H9 (cell line): ENCODE results near the gene SPRTN. TPM values are rescaled to one million over a fixed set of nuclear protein-coding genes. Genes with fewer than 3 reads are reported as not detected.

Source experiments
- DNase-seq: peaks from one replicate; pipeline ENCODE4 v3.0.0-alpha.2; 2017
- H2AFZ ChIP-seq: one replicate; pipeline ENCODE4 v1.6.1; 2013; ENCODE audit warnings: mild to moderate bottlenecking, low read length, control low read depth, moderate library complexity
- H2AK5ac ChIP-seq: 2 replicates; pipeline ENCODE4 v1.6.1; 2013; ENCODE audit warnings: low read length, control low read depth, mixed read lengths; ENCODE audit not compliant: insufficient read length
- H2BK120ac ChIP-seq: one replicate; pipeline ENCODE4 v1.6.1; 2013; ENCODE audit warnings: low read depth, mild to moderate bottlenecking, low read length, control low read depth, inconsistent platforms; ENCODE audit not compliant: poor library complexity, severe bottlenecking
- H2BK12ac ChIP-seq: 2 replicates; pipeline ENCODE4 v1.6.1; 2013; ENCODE audit warnings: low read length, control low read depth, mixed read lengths, low read depth; ENCODE audit not compliant: insufficient read length
- H2BK15ac ChIP-seq: 2 replicates; pipeline ENCODE4 v1.6.1; 2013; ENCODE audit warnings: low read depth, low read length, control low read depth
- H2BK20ac ChIP-seq: one replicate; pipeline ENCODE4 v1.6.1; 2013; ENCODE audit warnings: low read depth, mild to moderate bottlenecking, low read length, control low read depth, inconsistent platforms; ENCODE audit not compliant: poor library complexity, severe bottlenecking
- H2BK5ac ChIP-seq: 2 replicates; pipeline ENCODE4 v1.6.1; 2013; ENCODE audit warnings: low read length, control low read depth, mixed read lengths; ENCODE audit not compliant: insufficient read length
- H3K14ac ChIP-seq: 2 replicates; pipeline ENCODE4 v1.6.1; 2013; ENCODE audit warnings: low read length, control low read depth; ENCODE audit not compliant: insufficient read depth
- H3K18ac ChIP-seq: 2 replicates; pipeline ENCODE4 v1.6.1; 2013; ENCODE audit warnings: low read depth, mild to moderate bottlenecking, mixed read lengths, low read length, control low read depth; ENCODE audit not compliant: insufficient read length
- H3K23ac ChIP-seq: 2 replicates; pipeline ENCODE4 v1.6.1; 2013; ENCODE audit warnings: low read length, control low read depth, mixed read lengths, low read depth; ENCODE audit not compliant: insufficient read length
- H3K23me2 ChIP-seq: 2 replicates; pipeline ENCODE4 v1.6.1; 2013; ENCODE audit warnings: low read depth, mild to moderate bottlenecking, mixed read lengths, low read length, control low read depth; ENCODE audit not compliant: insufficient read length, poor library complexity, severe bottlenecking
- H3K27ac ChIP-seq: 2 replicates; pipeline ENCODE4 v1.5.1; 2013; ENCODE audit warnings: low read length, control low read depth, mixed read lengths, low read depth; ENCODE audit not compliant: insufficient read length
- H3K27me3 ChIP-seq: 2 replicates; pipeline ENCODE4 v1.6.1; 2013; ENCODE audit warnings: low read length, control low read depth, inconsistent platforms; ENCODE audit not compliant: insufficient read depth
- H3K4ac ChIP-seq: 2 replicates; pipeline ENCODE4 v1.6.1; 2013; ENCODE audit warnings: low read depth, mild to moderate bottlenecking, control low read depth, inconsistent platforms, low read length, moderate library complexity
- H3K4me1 ChIP-seq: 2 replicates; pipeline ENCODE4 v1.6.1; 2013; ENCODE audit warnings: low read length, control low read depth, inconsistent platforms; ENCODE audit not compliant: insufficient read depth
- H3K4me2 ChIP-seq: 2 replicates; pipeline ENCODE4 v1.6.1; 2013; ENCODE audit warnings: low read length, control low read depth, mixed read lengths; ENCODE audit not compliant: insufficient read length, insufficient read depth
- H3K56ac ChIP-seq: 2 replicates; pipeline ENCODE4 v1.6.1; 2013; ENCODE audit warnings: low read depth, mild to moderate bottlenecking, mixed read lengths, low read length, control low read depth; ENCODE audit not compliant: insufficient read length
- H3K79me1 ChIP-seq: 2 replicates; pipeline ENCODE4 v1.6.1; 2013; ENCODE audit warnings: low read depth, mild to moderate bottlenecking, moderate library complexity, low read length, control low read depth, inconsistent platforms; ENCODE audit not compliant: insufficient read depth, poor library complexity, severe bottlenecking
- H3K79me2 ChIP-seq: 2 replicates; pipeline ENCODE4 v1.6.1; 2013; ENCODE audit warnings: low read length, control low read depth, inconsistent platforms; ENCODE audit not compliant: insufficient read depth
- H3K9ac ChIP-seq: 2 replicates; pipeline ENCODE4 v1.6.1; 2013; ENCODE audit warnings: low read length, control low read depth, mixed read lengths; ENCODE audit not compliant: insufficient read length; ENCODE audit errors: extremely low read depth
- H3K9me3 ChIP-seq: one replicate; pipeline ENCODE4 v1.6.1; 2013; ENCODE audit warnings: low read depth, low read length, inconsistent platforms; ENCODE audit not compliant: control insufficient read depth
- H3T11ph ChIP-seq: one replicate; pipeline ENCODE4 v1.6.1; 2013; ENCODE audit warnings: mild to moderate bottlenecking, low read length, control low read depth, inconsistent platforms
- H4K20me1 ChIP-seq: one replicate; pipeline ENCODE4 v1.6.1; 2013; ENCODE audit not compliant: control insufficient read depth, insufficient read length, insufficient read depth
- H4K5ac ChIP-seq: 2 replicates; pipeline ENCODE4 v1.6.1; 2013; ENCODE audit warnings: low read depth, mild to moderate bottlenecking, mixed read lengths, low read length, control low read depth; ENCODE audit not compliant: insufficient read length
- H4K8ac ChIP-seq: replicated peaks from 2 replicates; pipeline ENCODE4 v1.6.1; 2013; ENCODE audit warnings: low read length, control low read depth, mixed read lengths, low read depth; ENCODE audit not compliant: insufficient read length
- H4K91ac ChIP-seq: 2 replicates; pipeline ENCODE4 v1.6.1; 2013; ENCODE audit warnings: low read depth, mild to moderate bottlenecking, moderate library complexity, mixed read lengths, low read length, control low read depth; ENCODE audit not compliant: insufficient read length
- H3K27ac Mint-ChIP-seq, 3 experiments: 2 replicates in 2 of 3; 3 replicates in 1 of 3; pipeline ENCODE4 v1.8.0; 2020 to 2021; ENCODE audit warnings: mixed read lengths in 3 of 3, mild to moderate bottlenecking in 1 of 3, moderate library complexity in 1 of 3
- H3K27me3 Mint-ChIP-seq: 2 replicates; pipeline ENCODE4 v1.8.0; 2021; ENCODE audit warnings: low read depth, mild to moderate bottlenecking, moderate library complexity, mixed read lengths
- H3K36me3 Mint-ChIP-seq, 3 experiments: 2 replicates in 2 of 3; 3 replicates in 1 of 3; pipeline ENCODE4 v1.8.0; 2020 to 2021; ENCODE audit warnings: low read depth in 3 of 3, mixed read lengths in 3 of 3; ENCODE audit not compliant: insufficient read depth in 1 of 3
- H3K4me1 Mint-ChIP-seq, 2 experiments: 2 replicates each; pipeline ENCODE4 v1.8.0; 2020; ENCODE audit warnings: mixed read lengths in 2 of 2
- H3K4me3 Mint-ChIP-seq, 2 experiments: 2 replicates in 1 of 2; 3 replicates in 1 of 2; pipeline ENCODE4 v1.8.0; 2020 to 2021; ENCODE audit warnings: mild to moderate bottlenecking in 2 of 2, mixed read lengths in 2 of 2, moderate library complexity in 1 of 2
- H3K9me3 Mint-ChIP-seq, 2 experiments: 2 replicates in 1 of 2; 3 replicates in 1 of 2; pipeline ENCODE4 v1.8.0; 2020; ENCODE audit warnings: mild to moderate bottlenecking in 2 of 2, mixed read lengths in 2 of 2, moderate library complexity in 1 of 2
- WGBS: extraction: QIAGEN DNeasy Blood & Tissue Kit; methylation state at CpG from one replicate; pipeline ENCODE4 v1.1.7; 2013; ENCODE audit warnings: missing lambda C conversion rate, low lambda C conversion rate, mixed read lengths; ENCODE audit not compliant: insufficient read length; ENCODE audit errors: extremely low coverage; 5-methylcytosine and 5-hydroxymethylcytosine counted together
- total RNA-seq: library from RNA; stranded (reverse); gene quantifications from 2 replicates; pipeline ENCODE4 v1.2.1, GENCODE V29; 2021
- TF ChIP-seq, protein P1 (sequence below): fragments of 200-600 bp; sonication (generic); conservative IDR thresholded peaks from 3 replicates; pipeline ENCODE4 v1.8.0; 2021; ENCODE audit warnings: antibody characterized with exemption, mild to moderate bottlenecking

Gene SPRTN
- total RNA-seq, 1 experiment from 2014 or later = 14.8 TPM

DNA sequence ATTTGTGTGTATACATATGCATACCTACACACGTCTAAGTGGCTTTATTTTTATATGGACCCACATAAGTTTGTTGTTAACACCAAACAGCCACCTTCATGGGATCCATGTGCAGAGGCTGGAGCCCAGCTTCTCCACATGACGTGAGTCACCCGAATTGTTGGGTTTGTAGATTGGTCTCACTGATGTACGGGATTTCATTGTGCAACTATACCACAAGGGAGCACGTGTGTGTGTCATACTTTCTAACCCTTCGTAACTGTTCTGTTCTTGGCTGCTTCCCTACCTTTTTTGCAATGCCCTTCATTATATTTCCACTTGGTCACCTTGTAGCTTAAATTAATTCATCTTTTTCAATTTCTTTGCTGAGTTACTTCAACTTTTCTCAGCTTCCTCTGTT, 21.0 kb downstream of the SPRTN start:
- no peak for DNase-seq
- Histone ChIP-seq H3T11ph (no peak overlapping the region), H3K4me1 (no peaks in the 10 kb centered on the region), H3K27me3 (no peaks in the 10 kb centered on the region), H2BK12ac (no peak overlapping the region), H2AK5ac (no peak overlapping the region), H2BK120ac (no peak overlapping the region), H3K79me1 (no peaks in the 10 kb centered on the region), H2AFZ (no peak overlapping the region), H2BK15ac (no peak overlapping the region), H3K4ac (no peak overlapping the region), H2BK20ac (no peak overlapping the region), H3K14ac (no peak overlapping the region), H4K20me1 (no peaks in the 10 kb centered on the region), H3K9me3 (no peaks in the 10 kb centered on the region), H3K23me2 (no peaks in the 10 kb centered on the region), H3K4me2 (no peak overlapping the region), H3K27ac (no peak overlapping the region), H4K5ac (no peak overlapping the region), H4K8ac (no peak overlapping the region), H3K79me2 (no peaks in the 10 kb centered on the region), H3K9ac (no peak overlapping the region), H3K18ac (no peak overlapping the region), H2BK5ac (no peak overlapping the region), H3K23ac (no peak overlapping the region), H3K56ac (no peak overlapping the region), H4K91ac (no peak overlapping the region)
- TF ChIP-seq, protein P1, sequence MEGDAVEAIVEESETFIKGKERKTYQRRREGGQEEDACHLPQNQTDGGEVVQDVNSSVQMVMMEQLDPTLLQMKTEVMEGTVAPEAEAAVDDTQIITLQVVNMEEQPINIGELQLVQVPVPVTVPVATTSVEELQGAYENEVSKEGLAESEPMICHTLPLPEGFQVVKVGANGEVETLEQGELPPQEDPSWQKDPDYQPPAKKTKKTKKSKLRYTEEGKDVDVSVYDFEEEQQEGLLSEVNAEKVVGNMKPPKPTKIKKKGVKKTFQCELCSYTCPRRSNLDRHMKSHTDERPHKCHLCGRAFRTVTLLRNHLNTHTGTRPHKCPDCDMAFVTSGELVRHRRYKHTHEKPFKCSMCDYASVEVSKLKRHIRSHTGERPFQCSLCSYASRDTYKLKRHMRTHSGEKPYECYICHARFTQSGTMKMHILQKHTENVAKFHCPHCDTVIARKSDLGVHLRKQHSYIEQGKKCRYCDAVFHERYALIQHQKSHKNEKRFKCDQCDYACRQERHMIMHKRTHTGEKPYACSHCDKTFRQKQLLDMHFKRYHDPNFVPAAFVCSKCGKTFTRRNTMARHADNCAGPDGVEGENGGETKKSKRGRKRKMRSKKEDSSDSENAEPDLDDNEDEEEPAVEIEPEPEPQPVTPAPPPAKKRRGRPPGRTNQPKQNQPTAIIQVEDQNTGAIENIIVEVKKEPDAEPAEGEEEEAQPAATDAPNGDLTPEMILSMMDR = no peak
- no peak overlapping the region; a peak in 1 of 7 replicates for H3K27ac Mint-ChIP-seq
- WGBS = no CpG with 5 or more reads among the region's 6 CpGs
- H3K4me1 Mint-ChIP-seq = no peaks in the 10 kb centered on the region
- no peak overlapping the region for H3K4me3 Mint-ChIP-seq
- H3K27me3 Mint-ChIP-seq = no peaks in the 10 kb centered on the region
- peaks cover 0 to 3% (median 0%) of the 10 kb centered on the region in 3 experiments; a peak in 1 of 7 replicates for H3K36me3 Mint-ChIP-seq
- no peaks in the 10 kb centered on the region for H3K9me3 Mint-ChIP-seq
